Activated CD8-positive, alpha-beta T cell treated with anti-CD3 and anti-CD28 coated beads for 36 hours (primary cell): Measurements from ENCODE around the gene LRRC27. TPM values are rescaled to one million over a fixed set of nuclear protein-coding genes. Genes with fewer than 3 reads are reported as not detected.

Source experiments
- ATAC-seq: fragments of 200-7000 bp; cut with Tn5 transposase; one replicate; pipeline ENCODE4 v1.10.0; 2021; ENCODE audit warnings: mild to moderate bottlenecking, moderate library complexity
- CTCF ChIA-PET: fragments of 350-600 bp; sonication (Branson Sonifier 250); formaldehyde crosslinking; loops from one replicate; lab custom pipeline; 2021; ENCODE audit warnings: antibody characterized with exemption; lab: Charles Lee
- POLR2A ChIA-PET: fragments of 350-600 bp; sonication (Branson Sonifier 250); formaldehyde crosslinking; loops from one replicate; lab custom pipeline; 2021; ENCODE audit warnings: antibody characterized with exemption; lab: Charles Lee
- DNase-seq: peaks from one replicate; pipeline ENCODE4 v3.0.0-alpha.2; 2020
- H3K27ac Mint-ChIP-seq: one replicate; pipeline ENCODE4 v1.8.0; 2021; ENCODE audit warnings: mild to moderate bottlenecking, mixed read lengths
- H3K27me3 Mint-ChIP-seq: one replicate; pipeline ENCODE4 v1.8.0; 2021; ENCODE audit warnings: mixed read lengths
- H3K36me3 Mint-ChIP-seq: one replicate; pipeline ENCODE4 v1.8.0; 2021; ENCODE audit warnings: low read depth, mixed read lengths
- H3K4me1 Mint-ChIP-seq: one replicate; pipeline ENCODE4 v1.8.0; 2021; ENCODE audit warnings: low read depth, mixed read lengths
- H3K4me3 Mint-ChIP-seq: one replicate; pipeline ENCODE4 v1.8.0; 2021; ENCODE audit warnings: mild to moderate bottlenecking, moderate library complexity, mixed read lengths
- H3K9me3 Mint-ChIP-seq: one replicate; pipeline ENCODE4 v1.8.0; 2021; ENCODE audit warnings: mixed read lengths
- intact Hi-C: fragments of 100-400 bp; cut with micrococcal nuclease; formaldehyde crosslinking; loops from one replicate; pipeline ENCODE4 v1.10.0; 2022
- total RNA-seq, 2 experiments: library from RNA; stranded (reverse); gene quantifications; one replicate each; pipeline ENCODE4 v1.2.3, GENCODE V29; 2021
- TF ChIP-seq, protein P1 (sequence below): fragments of 200-600 bp; IDR thresholded peaks from one replicate; pipeline ENCODE4 v1.8.0; 2022; ENCODE audit warnings: antibody characterized with exemption, mild to moderate bottlenecking

LRRC27 gene
- total RNA-seq, 2 experiments from 2014 or later, result 2.7 to 3.5 TPM

DNA sequence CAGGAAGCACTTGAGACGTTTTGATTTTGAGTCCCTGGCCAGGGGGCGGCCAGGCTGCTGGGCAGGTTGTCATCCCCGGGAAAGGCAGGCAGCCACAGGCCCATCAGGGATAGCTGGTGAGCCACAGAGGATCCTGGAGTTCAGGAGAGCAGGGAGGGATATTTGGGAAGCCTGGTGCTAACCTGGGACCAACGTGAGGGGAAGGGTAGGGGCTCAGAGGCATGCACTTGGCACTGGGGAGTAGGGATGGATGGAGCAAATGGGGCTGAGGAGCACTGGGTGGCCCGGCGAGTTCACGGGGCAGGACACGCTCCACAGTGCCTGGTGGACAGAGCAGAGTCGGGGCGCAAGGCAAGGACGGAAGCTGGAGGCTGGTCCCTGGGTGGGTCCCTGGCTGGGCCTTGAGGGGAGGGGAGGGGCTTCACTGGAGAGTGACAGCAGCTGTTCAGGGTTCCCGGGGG is 30.2 kb downstream of the LRRC27 start:
- ChIA-PET CTCF (interaction anchor here (0.6 kb wide), 1 partner anchor 9 kb away, joined by 3 read pairs; no protein-coding TSS in a partner anchor), POLR2A (interaction anchor here (1.2 kb wide), 1 partner anchor 8 kb away, joined by 3 read pairs; no protein-coding TSS in a partner anchor)
- H3K36me3 Mint-ChIP-seq, result peaks cover 5% of the 10 kb centered on the region
- intact Hi-C loops, result no loop called here
- H3K27me3 Mint-ChIP-seq, result no peaks in the 10 kb centered on the region
- H3K4me1 Mint-ChIP-seq, result peaks cover 3% of the 10 kb centered on the region
- H3K4me3 Mint-ChIP-seq, result no peak overlapping the region
- ATAC-seq (no peak), DNase-seq (no peak)
- no peak overlapping the region for H3K27ac Mint-ChIP-seq
- TF ChIP-seq, protein P1, sequence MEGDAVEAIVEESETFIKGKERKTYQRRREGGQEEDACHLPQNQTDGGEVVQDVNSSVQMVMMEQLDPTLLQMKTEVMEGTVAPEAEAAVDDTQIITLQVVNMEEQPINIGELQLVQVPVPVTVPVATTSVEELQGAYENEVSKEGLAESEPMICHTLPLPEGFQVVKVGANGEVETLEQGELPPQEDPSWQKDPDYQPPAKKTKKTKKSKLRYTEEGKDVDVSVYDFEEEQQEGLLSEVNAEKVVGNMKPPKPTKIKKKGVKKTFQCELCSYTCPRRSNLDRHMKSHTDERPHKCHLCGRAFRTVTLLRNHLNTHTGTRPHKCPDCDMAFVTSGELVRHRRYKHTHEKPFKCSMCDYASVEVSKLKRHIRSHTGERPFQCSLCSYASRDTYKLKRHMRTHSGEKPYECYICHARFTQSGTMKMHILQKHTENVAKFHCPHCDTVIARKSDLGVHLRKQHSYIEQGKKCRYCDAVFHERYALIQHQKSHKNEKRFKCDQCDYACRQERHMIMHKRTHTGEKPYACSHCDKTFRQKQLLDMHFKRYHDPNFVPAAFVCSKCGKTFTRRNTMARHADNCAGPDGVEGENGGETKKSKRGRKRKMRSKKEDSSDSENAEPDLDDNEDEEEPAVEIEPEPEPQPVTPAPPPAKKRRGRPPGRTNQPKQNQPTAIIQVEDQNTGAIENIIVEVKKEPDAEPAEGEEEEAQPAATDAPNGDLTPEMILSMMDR, result no peak
- H3K9me3 Mint-ChIP-seq, result no peaks in the 10 kb centered on the region

DNA sequence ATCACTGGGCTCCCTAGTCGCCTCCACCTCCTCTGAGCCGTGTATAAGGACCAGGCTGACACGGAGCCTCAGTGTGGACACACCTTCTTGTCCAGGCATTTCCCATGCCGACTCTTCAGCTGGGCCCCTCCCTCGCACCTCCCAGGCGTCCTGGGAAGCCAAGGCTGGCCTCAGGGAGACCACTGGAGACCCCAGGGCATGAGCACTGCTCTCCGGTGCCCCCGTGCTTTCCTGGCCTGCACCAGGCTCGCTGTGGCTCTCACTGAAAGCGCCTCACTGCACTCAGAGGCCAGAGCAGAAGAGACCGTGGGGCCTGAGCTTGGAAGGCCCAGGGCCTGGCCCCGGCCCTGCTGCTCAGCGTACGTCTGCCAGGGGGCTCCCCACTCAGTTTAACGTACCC is 31.4 kb downstream of the LRRC27 start:
- H3K4me1 Mint-ChIP-seq, result peaks cover 3% of the 10 kb centered on the region
- H3K36me3 Mint-ChIP-seq, result peaks cover 5% of the 10 kb centered on the region
- ChIA-PET POLR2A (no interaction called here), CTCF (interaction anchor here (0.6 to 0.7 kb wide), 2 partner anchors 9 to 18 kb away, joined by 3 to 4 read pairs; no protein-coding TSS in a partner anchor)
- no peak overlapping the region for H3K4me3 Mint-ChIP-seq
- H3K9me3 Mint-ChIP-seq, result no peaks in the 10 kb centered on the region
- ATAC-seq (no peak), DNase-seq (no peak)
- H3K27me3 Mint-ChIP-seq, result no peaks in the 10 kb centered on the region
- intact Hi-C loops, result no loop called here
- TF ChIP-seq, protein P1, result no peak
- H3K27ac Mint-ChIP-seq, result no peak overlapping the region

DNA sequence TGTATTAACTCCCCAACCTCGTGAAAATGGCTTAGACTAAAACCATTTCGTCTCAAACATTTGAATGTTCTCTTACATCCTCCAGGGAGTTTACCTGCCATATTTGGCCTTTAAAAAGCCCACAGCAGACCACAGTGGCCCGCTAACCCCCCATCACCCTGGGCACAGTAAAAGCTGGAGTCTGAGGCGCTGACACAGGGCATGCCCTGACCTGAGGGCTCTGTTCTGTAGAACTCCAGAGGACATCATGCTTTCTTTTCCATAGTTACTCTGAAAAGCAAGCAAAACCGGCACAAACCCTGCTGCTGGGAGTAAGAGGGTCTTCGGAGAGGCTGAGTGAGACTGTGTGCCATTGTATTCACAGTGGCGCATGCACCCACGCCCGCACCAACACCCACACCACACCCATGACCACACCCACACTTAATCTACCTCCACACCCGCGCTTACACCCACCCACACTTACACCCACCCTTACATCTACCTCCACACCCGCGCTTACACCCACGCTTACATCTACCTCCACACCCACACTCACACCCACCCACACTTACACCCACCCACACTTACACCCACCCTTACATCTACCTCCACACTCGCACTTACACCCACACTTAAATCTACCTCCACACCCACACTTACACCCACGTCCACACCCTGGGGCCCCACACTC is 32.1 kb downstream of the LRRC27 start:
- POLR2A ChIA-PET, result no interaction called here
- Mint-ChIP-seq H3K36me3 (peaks cover 5% of the 10 kb centered on the region), H3K4me1 (peaks cover 3% of the 10 kb centered on the region), H3K27ac (no peak overlapping the region), H3K4me3 (no peak overlapping the region), H3K27me3 (no peaks in the 10 kb centered on the region), H3K9me3 (no peaks in the 10 kb centered on the region)
- CTCF ChIA-PET, result no interaction called here
- intact Hi-C loops, result no loop called here
- TF ChIP-seq, protein P1, result no peak
- DNase-seq (peak; percentile 45), ATAC-seq (peak; percentile 54)

DNA sequence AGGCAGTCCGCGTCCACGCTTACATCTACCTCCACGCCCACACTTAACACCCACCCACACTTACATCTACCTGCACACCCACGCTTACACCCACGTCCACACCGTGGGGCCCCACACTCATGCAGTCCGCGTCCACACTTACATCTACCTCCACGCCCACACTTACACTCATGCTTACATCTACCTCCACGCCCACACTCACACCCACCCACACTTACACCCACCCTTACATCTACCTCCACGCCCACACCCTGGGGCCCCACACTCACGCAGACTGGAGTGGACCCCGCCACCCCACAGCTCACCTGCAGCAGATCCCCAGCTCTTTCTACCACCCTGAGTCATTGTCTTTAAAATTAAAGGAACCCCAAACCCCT is 32.6 kb downstream of the LRRC27 start:
- Mint-ChIP-seq H3K27me3 (no peaks in the 10 kb centered on the region), H3K9me3 (no peaks in the 10 kb centered on the region), H3K4me3 (no peak overlapping the region), H3K4me1 (peaks cover 3% of the 10 kb centered on the region), H3K27ac (peak overlapping the region; percentile 8), H3K36me3 (peaks cover 5% of the 10 kb centered on the region)
- POLR2A ChIA-PET, result no interaction called here
- ATAC-seq, result peak; percentile 66
- CTCF ChIA-PET, result no interaction called here
- intact Hi-C loops, result no loop called here
- peak; percentile 80 for DNase-seq
- TF ChIP-seq, protein P1, result no peak

DNA sequence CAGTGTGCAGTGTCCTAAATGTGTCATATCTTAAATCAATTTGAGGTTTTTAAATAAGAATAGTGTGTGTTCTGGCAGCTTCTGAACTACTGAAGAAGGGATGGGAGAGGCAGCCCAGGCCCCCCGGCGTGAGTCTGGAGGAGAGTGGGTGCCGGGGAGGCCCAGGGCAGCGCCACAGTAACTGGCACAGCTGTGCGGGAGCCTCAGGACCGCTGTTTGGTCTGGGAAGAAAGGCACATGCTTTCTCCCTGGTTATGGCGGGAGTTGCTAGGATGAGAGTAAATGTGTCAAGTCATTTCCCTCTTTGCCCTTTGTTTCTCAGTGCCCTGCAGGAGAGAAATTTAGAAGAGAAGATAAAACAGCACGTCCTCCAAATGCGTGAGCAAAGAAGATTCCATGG is 33.1 kb downstream of the LRRC27 start:
- peaks cover 3% of the 10 kb centered on the region for H3K4me1 Mint-ChIP-seq
- ChIA-PET CTCF (no interaction called here), POLR2A (no interaction called here)
- DNase-seq (no peak), ATAC-seq (no peak)
- peaks cover 5% of the 10 kb centered on the region for H3K36me3 Mint-ChIP-seq
- H3K27me3 Mint-ChIP-seq, result no peaks in the 10 kb centered on the region
- H3K27ac Mint-ChIP-seq, result no peak overlapping the region
- no peak overlapping the region for H3K4me3 Mint-ChIP-seq
- TF ChIP-seq, protein P1, result no peak
- intact Hi-C loops, result no loop called here
- no peaks in the 10 kb centered on the region for H3K9me3 Mint-ChIP-seq
